Thoracic aorta (tissue), 2 donors: ENCODE data around the gene KRTAP10-5. TPM values are rescaled to one million over a fixed set of nuclear protein-coding genes. Genes with fewer than 3 reads are reported as not detected.
"Not testable (repeated sequence)": the region's sequence is repeated elsewhere in the genome, so short reads cannot be mapped to it uniquely, and the experiment has no call there.

Experiments
- ATAC-seq: fragments of 150-250 bp; one replicate; pipeline ENCODE4 v1.8.0; 2017; ENCODE audit warnings: low read depth; ENCODE audit not compliant: insufficient number of reproducible peaks, low FRiP score
- DNase-seq: peaks from one replicate; pipeline ENCODE4 v3.0.0-alpha.2; 2020; ENCODE audit warnings: low spot score
- H3K27ac ChIP-seq, 2 donors: fragments of 200-600 bp; sonication (generic); 1 replicate in 1 of 2; 2 replicates in 1 of 2; pipeline ENCODE4 v1.5.1; 2016; ENCODE audit warnings: mild to moderate bottlenecking in 2 of 2, moderate library complexity in 2 of 2
- H3K27me3 ChIP-seq: fragments of 200-600 bp; sonication (generic); replicated peaks from 2 replicates; pipeline ENCODE4 v1.6.0; 2016; ENCODE audit warnings: mild to moderate bottlenecking; ENCODE audit not compliant: insufficient read depth
- H3K36me3 ChIP-seq: fragments of 200-600 bp; sonication (generic); one replicate; pipeline ENCODE4 v1.5.1; 2016
- H3K4me1 ChIP-seq, 2 donors: fragments of 200-600 bp; sonication (generic); 1 replicate in 1 of 2; 2 replicates in 1 of 2; pipeline versions ENCODE4 v1.5.1 to v1.6.0; 2016; ENCODE audit warnings: low read depth in 2 of 2, mild to moderate bottlenecking in 1 of 2; ENCODE audit not compliant: control insufficient read depth in 1 of 2
- H3K4me3 ChIP-seq: fragments of 200-600 bp; sonication (generic); 2 replicates; pipeline ENCODE4 v1.5.1; 2016; ENCODE audit warnings: mild to moderate bottlenecking
- H3K9me3 ChIP-seq: fragments of 200-600 bp; sonication (generic); 2 replicates; pipeline ENCODE4 v1.5.1; 2016
- CTCF ChIP-seq: fragments of 200-600 bp; sonication (generic); IDR thresholded peaks from one replicate; pipeline ENCODE4 v1.5.1; 2019; ENCODE audit warnings: antibody characterized with exemption
- total RNA-seq, 2 donors: library from RNA; depleted of rRNA; stranded (reverse); fragments of >200 nt; gene quantifications; one replicate each; pipeline versions ENCODE4 v1.1.0 to v1.2.3, GENCODE V29; 2016

Gene KRTAP10-5
- total RNA-seq, 2 donors from 2014 or later: not detected

GRCh38 chr21:44596068-44596725 is 15.8 kb upstream of the KRTAP10-5 start:
- H3K4me1 ChIP-seq: no peaks in the 10 kb centered on the region
- no peaks in the 10 kb centered on the region for H3K9me3 ChIP-seq
- H3K27ac ChIP-seq: no peak overlapping the region
- TF ChIP-seq CTCF: no peak
- H3K27me3 ChIP-seq: no peaks in the 10 kb centered on the region
- no peak for DNase-seq
- no peak overlapping the region for H3K4me3 ChIP-seq
- no peak for ATAC-seq
- H3K36me3 ChIP-seq: no peaks in the 10 kb centered on the region

- Histone ChIP-seq H3K36me3 (no peaks in the 10 kb centered on the region), H3K4me3 (no peak overlapping the region), H3K27me3 (no peaks in the 10 kb centered on the region), H3K27ac (no peak overlapping the region), H3K4me1 (no peaks in the 10 kb centered on the region), H3K9me3 (no peaks in the 10 kb centered on the region)
- no peak for ATAC-seq
- DNase-seq: no peak
- TF ChIP-seq CTCF: no peak
Observed at GRCh38 chr21:44595524-44595923, 15.1 kb upstream of the KRTAP10-5 start.

GRCh38 chr21:44594406-44594916 is 14.1 kb upstream of the KRTAP10-5 start:
- Histone ChIP-seq H3K4me1 (no peaks in the 10 kb centered on the region), H3K4me3 (no peak overlapping the region), H3K36me3 (no peaks in the 10 kb centered on the region), H3K27ac (no peak overlapping the region), H3K27me3 (no peaks in the 10 kb centered on the region), H3K9me3 (no peaks in the 10 kb centered on the region)
- ATAC-seq (no peak), DNase-seq (no peak)
- no peak for TF ChIP-seq CTCF

GRCh38 chr21:44593598-44594405 is 13.4 kb upstream of the KRTAP10-5 start:
- Histone ChIP-seq H3K4me3 (no peak overlapping the region), H3K4me1 (no peaks in the 10 kb centered on the region), H3K27ac (no peak overlapping the region), H3K9me3 (no peaks in the 10 kb centered on the region), H3K36me3 (no peaks in the 10 kb centered on the region), H3K27me3 (no peaks in the 10 kb centered on the region)
- no peak for TF ChIP-seq CTCF
- DNase-seq: no peak
- no peak for ATAC-seq

GRCh38 chr21:44592446-44593311 is 12.3 kb upstream of the KRTAP10-5 start, which contains the start of gene KRTAP10-6:
Gene KRTAP10-6, minus strand, starts transcription at chr21:44592505. Its CDS starts 21 bp downstream, at chr21:44592484.
- ATAC-seq: no peak
- no peak for TF ChIP-seq CTCF
- DNase-seq: no peak
- Histone ChIP-seq H3K9me3 (no peaks in the 10 kb centered on the region), H3K4me3 (no peak within 1 kb of the TSS), H3K27me3 (no peaks in the 10 kb centered on the region), H3K36me3 (no peaks in the 10 kb centered on the region), H3K4me1 (no peaks in the 10 kb centered on the region), H3K27ac (no peak within 1 kb of the TSS)

GRCh38 chr21:44591801-44592130 is 11.4 kb upstream of the KRTAP10-5 start:
- H3K27me3 ChIP-seq, ATAC-seq, H3K4me1 ChIP-seq, H3K9me3 ChIP-seq, DNase-seq, H3K36me3 ChIP-seq, H3K27ac ChIP-seq, H3K4me3 ChIP-seq: not testable (repeated sequence)
